ENCODE measurements around the gene EMX2. TPM values are rescaled to one million over a fixed set of nuclear protein-coding genes. Genes with fewer than 3 reads are reported as not detected.

The EMX2 gene
- total and polyA plus RNA-seq, 2 experiments from 2014 or later = not detected

- TF ChIP-seq CREB1 (CRISPR knock-in tag; IDR thresholded peaks at IDR 0.05; ENCODE audit: low read depth) (no peak), EZH2phosphoT487 (IDR thresholded peaks at IDR 0.05; ENCODE audit: unreplicated experiment) (no peak), ZNF462 (CRISPR knock-in tag; IDR thresholded peaks at IDR 0.05) (no peak), ZNF331 (CRISPR knock-in tag; IDR thresholded peaks at IDR 0.05; ENCODE audit: low read depth) (no peak), JUNB (IDR thresholded peaks at IDR 0.05; ENCODE audit: unreplicated experiment) (no peak), NANOG (IDR thresholded peaks at IDR 0.05; ENCODE audit: borderline replicate concordance) (no peak), POLR2AphosphoS5 (IDR thresholded peaks at IDR 0.05; ENCODE audit: low read depth) (no peak), ETS1 (IDR thresholded peaks at IDR 0.05) (no peak), STAT1 (IDR thresholded peaks at IDR 0.05; ENCODE audit: unreplicated experiment) (no peak), CTCF (conservative IDR thresholded peaks at IDR 0.05; ENCODE audit: low read depth in 2 of 2) (no peak)
- no peaks in the 10 kb centered on the region for H3K9me2 ChIP-seq (ENCODE audit: insufficient read depth)
- H3K27me3 Mint-ChIP-seq (ENCODE audit: insufficient read depth, low read depth, poor library complexity) = peaks cover 8% of the 10 kb centered on the region
These were observed 44.8 kb upstream of the EMX2 start for GRCh38 chr10:117497736-117498135.

More at GRCh38 chr10:117497736-117498135, 44.8 kb upstream of the EMX2 start:
- peaks cover 2% of the 10 kb centered on the region; the same call in 2 of the 3 replicates for H3K4me1 Mint-ChIP-seq
- DNase-seq (ENCODE audit: low spot score) = no peak
- no peaks in the 10 kb centered on the region for H3K79me2 ChIP-seq (replicated peaks; ENCODE audit: insufficient read depth)
- H4K20me1 ChIP-seq (replicated peaks; ENCODE audit: insufficient read depth) = no peaks in the 10 kb centered on the region
- H3K4me2 ChIP-seq = no peak overlapping the region
- no peaks in the 10 kb centered on the region for H3F3A ChIP-seq (replicated peaks; ENCODE audit: low read depth)
- H3K4me3 ChIP-seq = no peak overlapping the region
- no peaks in the 10 kb centered on the region for H3K9me3 Mint-ChIP-seq
- no peaks in the 10 kb centered on the region for H3K36me3 ChIP-seq (ENCODE audit: insufficient read depth)
- no peak for ATAC-seq
- H3K4me1 ChIP-seq (ENCODE audit: insufficient read depth) = no peaks in the 10 kb centered on the region
- no peak overlapping the region for H3K27ac Mint-ChIP-seq
- no peak overlapping the region for H3K4me3 Mint-ChIP-seq
- no peaks in the 10 kb centered on the region; the same call in 1 of the 2 replicates for H3K27me3 ChIP-seq (ENCODE audit: insufficient read depth)
- H2AFZ ChIP-seq = no peak overlapping the region
- no peaks in the 10 kb centered on the region for H3K36me3 Mint-ChIP-seq (ENCODE audit: low read depth)
- no peak overlapping the region for H3K27ac ChIP-seq (ENCODE audit: low read depth)
